Thoracic aorta (tissue), 2 donors: ENCODE data around the gene LYST. TPM values are rescaled to one million over a fixed set of nuclear protein-coding genes. Genes with fewer than 3 reads are reported as not detected.

Source experiments
- ATAC-seq: fragments of 150-250 bp; one replicate; pipeline ENCODE4 v1.8.0; 2017; ENCODE audit warnings: low read depth; ENCODE audit not compliant: insufficient number of reproducible peaks, low FRiP score
- DNase-seq: peaks from one replicate; pipeline ENCODE4 v3.0.0-alpha.2; 2020; ENCODE audit warnings: low spot score
- H3K27ac ChIP-seq, 2 donors: fragments of 200-600 bp; sonication (generic); 1 replicate in 1 of 2; 2 replicates in 1 of 2; pipeline ENCODE4 v1.5.1; 2016; ENCODE audit warnings: mild to moderate bottlenecking in 2 of 2, moderate library complexity in 2 of 2
- H3K27me3 ChIP-seq: fragments of 200-600 bp; sonication (generic); replicated peaks from 2 replicates; pipeline ENCODE4 v1.6.0; 2016; ENCODE audit warnings: mild to moderate bottlenecking; ENCODE audit not compliant: insufficient read depth
- H3K36me3 ChIP-seq: fragments of 200-600 bp; sonication (generic); one replicate; pipeline ENCODE4 v1.5.1; 2016
- H3K4me1 ChIP-seq, 2 donors: fragments of 200-600 bp; sonication (generic); 1 replicate in 1 of 2; 2 replicates in 1 of 2; pipeline versions ENCODE4 v1.5.1 to v1.6.0; 2016; ENCODE audit warnings: low read depth in 2 of 2, mild to moderate bottlenecking in 1 of 2; ENCODE audit not compliant: control insufficient read depth in 1 of 2
- H3K4me3 ChIP-seq: fragments of 200-600 bp; sonication (generic); 2 replicates; pipeline ENCODE4 v1.5.1; 2016; ENCODE audit warnings: mild to moderate bottlenecking
- H3K9me3 ChIP-seq: fragments of 200-600 bp; sonication (generic); 2 replicates; pipeline ENCODE4 v1.5.1; 2016
- CTCF ChIP-seq: fragments of 200-600 bp; sonication (generic); IDR thresholded peaks from one replicate; pipeline ENCODE4 v1.5.1; 2019; ENCODE audit warnings: antibody characterized with exemption
- total RNA-seq, 2 donors: library from RNA; depleted of rRNA; stranded (reverse); fragments of >200 nt; gene quantifications; one replicate each; pipeline versions ENCODE4 v1.1.0 to v1.2.3, GENCODE V29; 2016

Gene LYST
- total RNA-seq, 2 donors from 2014 or later: 32.5 to 32.8 TPM

DNA sequence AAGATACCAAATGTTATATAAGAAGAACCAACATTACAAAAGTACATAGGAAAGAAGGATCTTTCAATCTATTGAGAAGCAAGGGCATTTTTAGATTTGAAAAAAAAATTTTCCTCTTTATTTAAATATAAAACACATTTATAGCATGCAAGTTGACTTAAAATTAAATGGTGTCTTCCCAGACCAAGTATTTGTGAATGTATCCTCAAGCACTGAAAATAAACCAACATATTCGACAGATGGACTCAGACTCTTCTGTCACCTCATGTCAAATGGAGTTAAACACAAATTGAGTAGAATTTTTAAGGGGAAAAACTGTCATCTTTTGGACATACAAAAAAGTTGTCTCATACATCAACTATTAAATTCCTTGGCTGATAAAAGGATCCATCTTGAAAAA lies 140.1 kb downstream of the LYST start:
- Histone ChIP-seq H3K4me1 (no peaks in the 10 kb centered on the region), H3K4me3 (no peak overlapping the region), H3K27ac (no peak overlapping the region), H3K9me3 (no peaks in the 10 kb centered on the region), H3K36me3 (peaks cover 32% of the 10 kb centered on the region), H3K27me3 (no peaks in the 10 kb centered on the region)
- no peak for DNase-seq
- ATAC-seq: no peak
- TF ChIP-seq CTCF: no peak

DNA sequence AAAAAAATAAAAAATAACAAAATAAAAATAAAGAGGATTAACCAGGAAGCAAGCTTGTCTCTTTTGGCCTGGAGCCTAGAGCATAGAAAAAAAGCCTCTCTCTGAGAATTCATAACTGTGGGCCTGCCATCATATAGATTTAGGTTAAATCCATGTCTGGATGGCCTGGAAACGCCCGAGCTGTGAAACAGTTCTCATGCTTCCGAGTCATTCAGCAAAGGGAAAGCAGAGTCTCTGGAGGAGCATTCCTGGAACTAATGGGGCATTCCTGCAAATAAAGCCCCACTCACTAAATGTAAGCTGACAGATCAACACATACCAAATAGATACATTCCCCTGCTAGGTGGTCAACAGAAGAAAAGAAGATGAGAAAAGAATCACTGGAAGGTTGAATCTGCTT lies 141.3 kb downstream of the LYST start:
- H3K27me3 ChIP-seq: no peaks in the 10 kb centered on the region
- H3K9me3 ChIP-seq: no peaks in the 10 kb centered on the region
- ATAC-seq (no peak), DNase-seq (no peak)
- no peak for TF ChIP-seq CTCF
- no peak overlapping the region for H3K4me3 ChIP-seq
- H3K27ac ChIP-seq: no peak overlapping the region
- peaks cover 39% of the 10 kb centered on the region for H3K36me3 ChIP-seq
- no peaks in the 10 kb centered on the region for H3K4me1 ChIP-seq

- Histone ChIP-seq H3K4me3 (no peak overlapping the region), H3K4me1 (no peaks in the 10 kb centered on the region), H3K27me3 (no peaks in the 10 kb centered on the region), H3K9me3 (no peaks in the 10 kb centered on the region), H3K27ac (no peak overlapping the region), H3K36me3 (peaks cover 39% of the 10 kb centered on the region)
- ATAC-seq (no peak), DNase-seq (no peak)
- no peak for TF ChIP-seq CTCF
Observed at GRCh38 chr1:235724730-235725129, 142.0 kb downstream of the LYST start.

DNA sequence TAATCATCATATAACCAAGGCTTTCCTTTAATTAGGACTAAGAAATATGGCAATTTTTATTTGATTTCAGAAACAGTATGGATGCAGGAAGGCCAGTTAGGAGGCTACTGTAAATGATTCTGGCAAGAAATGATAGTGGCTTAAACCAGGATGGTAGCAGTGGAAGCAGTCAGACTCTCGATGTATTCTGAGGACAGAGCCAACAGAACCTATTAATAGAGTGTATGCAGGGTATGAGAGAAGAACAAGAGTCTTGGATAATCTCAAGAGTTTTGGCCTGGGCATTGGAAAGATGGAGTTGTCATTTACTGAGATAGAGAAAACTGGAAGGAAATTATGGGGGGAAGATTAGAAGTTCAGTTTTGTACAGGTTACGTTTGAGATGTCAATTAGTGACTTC lies 143.8 kb downstream of the LYST start:
- ATAC-seq: no peak
- Histone ChIP-seq H3K4me3 (no peak overlapping the region), H3K36me3 (peaks cover 31% of the 10 kb centered on the region), H3K27me3 (no peaks in the 10 kb centered on the region), H3K4me1 (no peaks in the 10 kb centered on the region), H3K9me3 (no peaks in the 10 kb centered on the region), H3K27ac (no peak overlapping the region)
- no peak for DNase-seq
- TF ChIP-seq CTCF: no peak

DNA sequence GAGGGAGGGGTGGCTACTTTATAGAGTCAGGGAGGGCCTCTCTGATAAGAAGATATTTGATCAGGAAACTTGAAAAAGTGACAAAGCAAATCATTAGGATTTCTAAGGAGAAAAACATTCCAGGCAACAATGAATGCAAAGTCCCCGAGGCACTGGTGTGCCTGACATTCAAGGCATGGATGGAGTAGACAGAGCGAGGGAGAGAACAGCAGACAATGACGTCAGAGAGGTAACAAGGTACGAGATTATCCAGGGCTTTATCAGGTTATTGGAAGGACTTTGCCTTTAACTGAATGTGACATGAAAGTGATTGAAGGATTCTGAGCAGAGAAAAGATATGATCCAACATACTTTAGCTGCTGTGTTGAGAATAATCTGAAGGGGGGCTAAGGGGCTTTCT lies 144.7 kb downstream of the LYST start:
- no peak for TF ChIP-seq CTCF
- H3K9me3 ChIP-seq: no peaks in the 10 kb centered on the region
- H3K27me3 ChIP-seq: no peaks in the 10 kb centered on the region
- no peak overlapping the region for H3K27ac ChIP-seq
- no peak overlapping the region for H3K4me3 ChIP-seq
- H3K36me3 ChIP-seq: peaks cover 35% of the 10 kb centered on the region
- H3K4me1 ChIP-seq: no peaks in the 10 kb centered on the region
- ATAC-seq: no peak
- DNase-seq: no peak
